H54 (cell line): ENCODE results near the gene SEPTIN3.

Experiments
- DNase-seq: peaks from one replicate; pipeline ENCODE4 v3.0.0; 2011; ENCODE audit warnings: low spot score, mixed read lengths; ENCODE audit not compliant: insufficient read length
- FAIRE-seq: peaks from 3 replicates; lab custom pipeline; 2011; peaks lifted over from hg19 to GRCh38; lab: Jason Lieb, UNC
- POLR2A ChIP-seq: IDR thresholded peaks from 2 replicates; pipeline ENCODE4 v1.6.1; 2011; ENCODE audit warnings: low read depth, mild to moderate bottlenecking, low read length

SEPTIN3 gene

GRCh38 chr22:41951898-41952474 lies 17.3 kb upstream of the SEPTIN3 start, which contains the start of gene SMIM45:
TSS of gene SMIM45 (plus strand) at chr22:41952150.
- DNase-seq (no peak), FAIRE-seq (no peak)
- no peak for TF ChIP-seq POLR2A

- no peak for FAIRE-seq
- no peak for TF ChIP-seq POLR2A
- DNase-seq, result no peak
These were observed 16.5 kb upstream of the SEPTIN3 start for GRCh38 chr22:41952713-41953112.

GRCh38 chr22:41957941-41958556 lies 11.2 kb upstream of the SEPTIN3 start:
- DNase-seq (no peak), FAIRE-seq (no peak)
- TF ChIP-seq POLR2A, result no peak

GRCh38 chr22:41963453-41964111 lies 5.7 kb upstream of the SEPTIN3 start:
- no peak for TF ChIP-seq POLR2A
- DNase-seq, result no peak
- FAIRE-seq, result no peak

GRCh38 chr22:41964112-41964491 lies 5.1 kb upstream of the SEPTIN3 start:
- FAIRE-seq (no peak), DNase-seq (no peak)
- TF ChIP-seq POLR2A, result no peak

GRCh38 chr22:41966225-41966606 lies 3.0 kb upstream of the SEPTIN3 start:
- DNase-seq, result no peak
- TF ChIP-seq POLR2A, result no peak
- FAIRE-seq, result no peak

GRCh38 chr22:41966607-41967240 lies 2.5 kb upstream of the SEPTIN3 start:
- DNase-seq (no peak), FAIRE-seq (no peak)
- no peak for TF ChIP-seq POLR2A

- no peak for FAIRE-seq
- DNase-seq, result no peak
These were observed 642 bp upstream of the SEPTIN3 start for GRCh38 chr22:41968601-41969000.

GRCh38 chr22:41970601-41971000 lies 1.4 kb downstream of the SEPTIN3 start:
- TF ChIP-seq POLR2A, result no peak
- no peak for FAIRE-seq
- DNase-seq, result no peak

More at GRCh38 chr22:41968601-41969000, 642 bp upstream of the SEPTIN3 start:
- TF ChIP-seq POLR2A, result no peak

- DNase-seq (no peak), FAIRE-seq (no peak)
- no peak for TF ChIP-seq POLR2A
These were observed 2.2 kb downstream of the SEPTIN3 start for GRCh38 chr22:41971431-41971830.

- no peak for TF ChIP-seq POLR2A
- DNase-seq (no peak), FAIRE-seq (no peak)
These were observed 5.5 kb downstream of the SEPTIN3 start for GRCh38 chr22:41974691-41975290.

GRCh38 chr22:41975299-41976069 lies 6.2 kb downstream of the SEPTIN3 start:
- no peak for TF ChIP-seq POLR2A
- FAIRE-seq, result no peak
- no peak for DNase-seq
